CD4-positive, alpha-beta T cell treated with Interleukin-6 at 100 ng/mL for 8 hours (primary cell): ENCODE data around the gene FCF1.

Source experiments
- DNase-seq: peaks from one replicate; pipeline ENCODE4 v3.0.0-alpha.2; 2020; ENCODE audit warnings: mixed read lengths, low spot score

The FCF1 gene

GRCh38 chr14:74712499-74713394, at the start of gene FCF1, which contains the start of gene AREL1:
TSS of gene FCF1 (plus strand) at chr14:74713144. CDS start at chr14:74713198, 54 bp downstream.
TSS of gene AREL1 (minus strand) at chr14:74713080. CDS start at chr14:74685615, 27,465 bp downstream.
- peak; percentile 76 for DNase-seq

- no peak for DNase-seq
Measured at GRCh38 chr14:74663884-74664283, 49.1 kb upstream of the FCF1 start.

DNA sequence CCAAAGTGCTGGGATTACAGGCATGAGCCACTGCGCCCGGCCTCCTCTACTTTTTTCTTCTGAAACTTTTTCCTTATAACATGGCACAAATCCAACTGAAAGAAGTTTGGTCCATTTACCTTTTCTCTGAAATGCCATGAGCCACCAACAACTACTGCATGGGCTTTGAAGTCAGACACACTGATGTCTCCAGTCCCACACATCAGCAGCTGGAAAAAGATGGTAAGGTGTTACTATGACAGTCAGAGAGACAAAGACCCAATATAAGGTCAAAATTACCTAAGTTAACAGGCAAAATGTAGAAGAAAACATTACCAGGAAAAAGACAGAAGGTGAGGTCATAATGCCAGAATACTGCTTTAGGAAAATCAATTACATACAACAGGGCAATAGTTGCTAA, 48.2 kb upstream of the FCF1 start:
- no peak for DNase-seq

GRCh38 chr14:74667758-74668157, 45.2 kb upstream of the FCF1 start:
- no peak for DNase-seq

DNA sequence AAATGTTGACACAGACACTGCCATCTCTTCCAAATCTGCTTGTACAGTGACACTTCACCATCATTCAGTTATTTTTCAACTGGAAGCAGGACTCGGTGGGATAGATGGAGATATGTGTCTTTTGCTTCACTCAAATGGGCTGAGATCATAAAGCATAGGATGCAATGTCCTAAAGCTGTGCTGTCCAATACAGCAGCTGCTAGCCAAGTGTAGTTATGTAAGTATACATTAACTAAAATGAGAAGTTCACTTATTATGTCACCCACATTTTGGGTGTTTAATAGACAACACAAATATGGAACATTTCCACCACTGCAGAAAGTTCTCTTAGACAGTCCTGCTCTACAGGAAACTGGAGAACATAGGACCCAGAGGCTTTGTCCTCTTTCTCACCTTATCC, 43.7 kb upstream of the FCF1 start:
- no peak for DNase-seq

DNA sequence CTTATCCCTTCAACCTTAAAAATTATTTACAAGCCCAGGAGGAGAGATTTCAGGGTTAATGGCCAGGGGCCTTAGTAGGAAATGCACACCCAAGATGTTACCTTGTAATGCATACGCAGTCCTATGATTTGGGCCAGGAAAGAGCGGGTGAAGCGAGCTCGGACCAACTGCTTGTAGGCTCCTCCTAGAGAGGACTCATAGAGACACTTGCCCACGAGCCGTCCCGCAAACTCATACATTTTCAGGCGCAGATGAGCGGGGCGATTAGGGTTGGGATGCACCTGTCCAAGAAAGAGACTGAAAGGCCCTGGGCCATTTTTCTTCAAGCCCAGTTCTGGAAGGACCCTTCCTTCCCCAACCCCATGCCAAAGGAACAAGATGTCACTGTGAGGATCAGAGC, 43.1 kb upstream of the FCF1 start:
- DNase-seq = no peak

DNA sequence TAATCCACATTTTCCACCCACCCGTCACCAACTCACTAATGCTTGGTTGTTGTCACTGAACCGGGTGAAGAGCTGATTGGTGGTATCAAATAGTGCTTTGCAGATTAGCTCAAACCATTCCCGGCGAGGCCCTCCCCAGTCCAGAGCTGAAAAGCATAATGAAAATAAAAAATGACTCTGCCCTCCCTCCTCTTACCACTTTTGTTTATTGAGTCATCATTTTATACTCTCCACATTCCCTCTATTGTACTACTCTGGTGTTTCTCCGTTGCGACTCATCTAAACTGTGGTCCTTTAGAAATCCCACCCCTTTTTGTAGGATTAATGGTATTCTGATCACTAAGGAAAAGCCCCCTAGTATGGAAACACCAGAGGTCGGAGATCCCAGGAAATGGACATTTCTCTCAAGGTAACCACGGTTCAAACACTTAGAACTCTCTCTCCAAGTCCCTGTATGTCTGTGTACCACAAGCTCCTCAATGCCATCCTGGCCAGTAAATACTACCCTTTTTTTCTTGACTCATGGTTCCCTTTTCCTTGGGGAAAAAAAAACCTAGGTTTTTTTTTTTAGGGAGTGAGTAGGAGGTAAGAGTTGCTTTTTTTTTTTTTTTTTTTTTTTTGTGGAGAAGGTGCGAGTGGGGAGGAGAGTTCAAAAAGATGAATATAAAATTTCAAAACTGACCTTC, 42.1 kb upstream of the FCF1 start:
- no peak for DNase-seq

DNA sequence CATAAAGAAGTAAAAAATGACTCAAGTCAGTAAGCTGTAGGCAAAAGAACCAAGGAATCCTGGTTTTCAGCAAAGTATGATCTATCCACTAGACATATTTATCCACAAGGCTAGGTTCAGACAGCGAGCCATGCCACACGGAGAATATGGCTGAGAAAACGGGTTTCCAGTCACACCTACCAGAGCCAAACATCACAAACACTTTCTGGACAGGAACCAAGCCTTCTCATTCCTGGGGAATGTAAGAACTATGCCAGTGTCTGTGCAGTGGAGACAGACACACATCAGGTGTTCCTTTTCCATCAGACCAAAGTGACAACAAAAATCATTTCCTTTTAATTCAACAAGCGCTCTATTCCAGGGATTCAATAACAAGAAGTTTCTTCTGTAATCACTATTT, 41.2 kb upstream of the FCF1 start:
- DNase-seq = no peak

DNA sequence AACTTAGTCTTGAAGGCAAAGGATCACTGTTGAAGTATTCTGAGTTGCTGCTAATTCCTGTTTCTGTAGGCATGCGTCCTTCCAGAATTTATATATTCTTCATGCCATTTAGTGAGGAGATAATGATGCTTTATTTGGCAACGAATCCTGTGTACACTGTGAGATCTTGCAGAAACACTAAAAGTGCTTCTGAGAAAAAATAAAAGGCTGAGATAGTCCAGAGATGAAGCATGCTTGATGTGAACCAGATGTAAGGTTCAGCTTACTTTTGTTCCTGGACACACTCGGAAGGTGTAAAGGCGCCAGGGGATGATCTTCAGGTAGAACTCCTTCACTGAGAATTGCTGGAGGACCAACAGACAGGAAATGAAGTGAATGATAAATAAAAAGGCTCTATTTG, 39.2 kb upstream of the FCF1 start:
- no peak for DNase-seq

DNA sequence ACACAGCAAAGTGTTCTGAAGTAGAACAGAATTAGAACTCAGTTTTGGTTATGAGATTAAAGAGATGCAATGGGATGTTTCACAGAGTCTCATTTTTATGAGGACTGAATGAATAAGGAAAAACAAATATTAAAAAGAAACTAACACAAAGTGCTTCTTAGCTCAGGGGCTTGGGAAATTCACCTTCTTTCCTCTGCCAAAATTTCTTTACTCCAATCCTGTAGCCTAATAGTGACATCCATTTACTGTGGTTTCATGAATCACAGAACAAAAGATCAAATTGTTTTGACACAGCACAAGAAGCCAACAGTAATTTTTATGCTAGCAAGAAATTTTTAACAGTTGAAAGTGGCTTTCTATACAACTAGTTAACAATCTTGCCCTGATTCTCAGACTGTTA, 37.7 kb upstream of the FCF1 start:
- DNase-seq = no peak

DNA sequence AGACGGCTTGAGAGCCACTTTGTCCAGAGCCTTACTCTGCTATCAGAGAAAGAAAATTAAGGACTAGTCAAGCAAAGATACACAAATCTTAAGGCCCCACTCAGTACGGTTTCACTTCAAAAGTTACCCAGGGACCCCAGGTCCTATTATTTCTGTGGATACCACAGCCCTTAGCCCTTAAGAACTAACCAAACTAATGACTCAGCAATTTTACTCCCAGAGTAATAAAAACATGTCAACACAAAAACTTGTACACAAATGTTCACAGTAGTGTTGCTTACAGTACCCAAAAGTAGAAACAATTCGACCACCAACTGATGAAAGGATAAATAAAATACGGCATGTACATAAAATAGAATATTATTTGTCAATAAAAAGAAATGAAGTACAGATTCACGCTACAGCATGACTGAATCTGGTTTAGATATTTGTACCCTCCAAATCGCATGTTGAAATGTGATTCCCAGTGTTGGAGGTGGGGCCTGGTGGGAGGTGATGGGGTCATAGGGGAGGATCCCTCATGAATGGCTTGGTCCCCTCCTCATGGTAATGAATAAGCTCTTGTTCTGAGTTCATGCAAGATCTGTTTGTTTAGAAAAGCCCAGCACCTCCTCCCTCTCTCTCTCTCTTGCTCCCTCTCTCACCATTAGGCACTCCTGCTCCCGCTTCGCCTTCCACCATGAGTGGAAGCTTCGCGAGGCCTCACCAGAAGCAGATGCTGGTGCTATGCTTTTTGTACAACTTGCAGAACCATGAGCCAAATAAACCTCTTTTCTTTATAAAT, 30.6 kb upstream of the FCF1 start:
- DNase-seq = no peak

GRCh38 chr14:74683406-74683805, 29.5 kb upstream of the FCF1 start:
- no peak for DNase-seq

- DNase-seq = no peak
Measured at GRCh38 chr14:74684434-74684833, 28.5 kb upstream of the FCF1 start.

- DNase-seq = no peak
Measured at GRCh38 chr14:74685056-74685455, 27.9 kb upstream of the FCF1 start.

DNA sequence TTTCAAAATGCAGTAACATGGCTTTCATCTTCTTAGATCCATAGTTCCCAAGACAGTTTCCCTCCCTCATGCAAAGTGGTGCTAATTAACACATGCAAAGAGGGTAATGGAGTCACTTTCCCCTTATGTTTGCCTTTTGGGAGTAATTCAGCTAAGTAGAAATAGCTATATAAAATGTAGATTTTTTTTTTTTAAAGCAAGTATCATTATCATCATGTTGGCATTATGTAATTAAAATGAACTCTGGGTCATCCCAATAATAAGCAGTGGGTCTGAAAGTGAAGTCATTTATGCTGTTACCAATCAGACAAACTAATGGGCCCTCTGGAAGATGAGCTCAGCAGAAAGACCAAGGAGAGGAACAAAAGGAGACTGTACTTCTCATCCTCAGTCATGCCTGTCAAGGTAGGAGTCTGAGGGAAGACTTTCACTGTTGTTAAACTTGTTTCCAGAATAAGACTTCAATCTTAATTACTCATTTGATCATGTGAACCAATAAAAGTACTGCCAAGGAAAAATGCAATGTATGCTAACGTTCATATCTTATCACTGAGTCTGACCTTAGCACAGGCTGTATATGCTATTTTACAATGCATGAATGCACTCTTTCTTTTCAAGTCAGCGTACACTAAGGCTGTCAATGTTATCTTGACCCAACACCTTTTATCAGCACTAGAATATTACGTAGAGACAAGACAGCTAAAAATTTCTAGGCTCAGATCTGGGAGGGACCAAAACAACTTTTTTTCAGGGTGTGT, 26.8 kb upstream of the FCF1 start:
- DNase-seq = no peak

- no peak for DNase-seq
Measured at GRCh38 chr14:74691456-74691855, 21.5 kb upstream of the FCF1 start.

DNA sequence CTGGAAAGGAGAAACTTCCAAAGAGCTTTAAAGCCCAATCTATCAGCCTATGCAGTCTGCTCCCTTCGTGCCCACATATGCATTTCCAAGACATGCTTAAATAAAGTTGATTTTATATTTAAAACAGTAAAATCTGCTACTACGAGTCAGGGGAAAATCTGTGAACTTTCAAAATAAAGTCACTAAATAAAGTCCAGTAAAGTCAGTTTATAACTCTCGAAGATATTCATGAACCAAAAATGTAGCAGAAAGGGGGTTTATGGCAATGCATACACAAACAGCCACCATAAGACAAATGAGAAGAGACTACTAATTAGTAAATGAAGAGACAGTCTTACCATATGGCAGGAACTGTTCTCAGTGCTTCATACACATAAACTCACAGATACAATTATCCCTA, 19.8 kb upstream of the FCF1 start:
- no peak for DNase-seq

GRCh38 chr14:74695406-74695805, 17.5 kb upstream of the FCF1 start:
- no peak for DNase-seq

- no peak for DNase-seq
Measured at GRCh38 chr14:74697011-74697410, 15.9 kb upstream of the FCF1 start.

- no peak for DNase-seq
Measured at GRCh38 chr14:74697543-74697942, 15.4 kb upstream of the FCF1 start.

DNA sequence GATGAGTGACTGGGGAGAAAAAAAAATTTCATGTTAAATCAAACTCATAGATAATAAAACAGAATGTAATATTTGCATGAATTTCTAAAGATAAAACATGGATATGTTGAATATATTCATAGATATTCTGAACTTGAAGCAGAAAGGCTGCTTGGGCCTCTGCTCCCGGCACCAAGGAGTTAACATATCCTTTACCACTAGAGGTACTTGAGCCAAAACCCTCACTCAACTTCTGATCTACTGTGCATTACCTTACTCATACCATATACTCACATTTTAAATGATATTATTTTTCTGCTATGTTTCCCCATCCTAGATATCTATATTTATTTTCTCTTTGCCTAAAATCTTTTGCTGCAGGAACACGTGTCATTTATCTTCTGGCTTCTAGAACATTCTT, 15.0 kb upstream of the FCF1 start:
- DNase-seq = no peak

DNA sequence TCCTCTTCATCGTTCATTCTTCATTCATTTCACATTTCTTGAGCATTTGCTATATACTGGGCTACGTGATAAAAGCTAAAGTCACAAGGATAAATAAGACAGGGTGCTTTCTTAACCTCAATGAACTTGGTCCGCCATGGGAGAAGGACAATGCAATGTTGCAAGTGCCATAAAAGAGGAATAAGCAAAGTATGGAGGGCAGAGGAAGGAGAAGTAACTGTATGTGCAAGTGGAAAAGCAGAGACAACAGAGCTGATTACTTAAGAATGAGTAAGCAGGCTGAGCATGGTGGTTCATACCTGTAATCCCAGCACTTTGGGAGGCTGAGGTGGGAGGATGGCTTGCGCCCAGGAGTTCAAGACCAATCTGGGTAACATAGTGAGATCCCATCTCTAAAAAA, 14.5 kb upstream of the FCF1 start:
- no peak for DNase-seq
